HL-60/S4 treated with phorbol 12-myristate 13-acetate at 8.2 ng/mL for 4 days and 3 days (cell line): ENCODE measurements around the gene SH3RF1.

ENCODE experiments used
- in situ Hi-C: fragments of 300-500 bp; cut with MboI; formaldehyde crosslinking; loops from 2 replicates; pipeline ENCODE4 v1.15.0; 2022; ENCODE audit warnings: low sequenced_read_pairs

SH3RF1 gene

DNA sequence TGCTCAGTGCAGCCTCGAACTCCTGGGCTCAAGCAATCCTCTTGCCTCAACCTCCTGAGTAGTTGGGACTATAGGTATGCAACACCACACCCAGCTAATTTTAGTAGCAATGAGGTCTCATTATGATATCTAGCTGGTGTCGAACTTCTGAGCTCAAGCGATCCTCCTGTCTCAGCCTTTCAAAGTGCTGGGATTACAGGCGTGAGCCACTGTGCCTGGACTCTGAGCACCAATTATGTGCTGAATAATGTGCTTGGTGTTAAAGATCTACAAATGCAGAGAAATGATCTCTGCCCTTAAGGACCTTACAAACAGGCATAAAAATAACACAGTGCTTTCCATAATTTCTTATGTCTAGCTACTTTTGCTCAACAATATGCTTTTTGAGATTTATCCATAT, 131.7 kb downstream of the SH3RF1 start:
- in situ Hi-C loops, result no loop called here

DNA sequence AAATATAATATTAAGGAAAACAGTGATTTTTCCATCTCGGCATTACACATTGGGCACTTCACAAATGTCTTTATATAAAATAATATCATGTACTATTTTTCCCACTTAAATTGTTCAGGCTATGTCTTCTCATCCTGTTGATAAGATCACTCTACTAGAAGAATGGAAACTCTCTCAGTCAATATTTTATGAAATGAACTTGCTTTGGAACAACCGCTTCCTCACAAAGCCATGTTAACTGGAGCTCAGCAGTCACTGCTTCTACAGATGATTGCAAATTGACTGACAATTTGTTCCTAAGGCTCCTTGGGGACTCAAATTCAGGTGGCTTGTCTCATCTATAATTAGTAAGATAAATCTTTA, 133.2 kb downstream of the SH3RF1 start:
- in situ Hi-C loops, result no loop called here

DNA sequence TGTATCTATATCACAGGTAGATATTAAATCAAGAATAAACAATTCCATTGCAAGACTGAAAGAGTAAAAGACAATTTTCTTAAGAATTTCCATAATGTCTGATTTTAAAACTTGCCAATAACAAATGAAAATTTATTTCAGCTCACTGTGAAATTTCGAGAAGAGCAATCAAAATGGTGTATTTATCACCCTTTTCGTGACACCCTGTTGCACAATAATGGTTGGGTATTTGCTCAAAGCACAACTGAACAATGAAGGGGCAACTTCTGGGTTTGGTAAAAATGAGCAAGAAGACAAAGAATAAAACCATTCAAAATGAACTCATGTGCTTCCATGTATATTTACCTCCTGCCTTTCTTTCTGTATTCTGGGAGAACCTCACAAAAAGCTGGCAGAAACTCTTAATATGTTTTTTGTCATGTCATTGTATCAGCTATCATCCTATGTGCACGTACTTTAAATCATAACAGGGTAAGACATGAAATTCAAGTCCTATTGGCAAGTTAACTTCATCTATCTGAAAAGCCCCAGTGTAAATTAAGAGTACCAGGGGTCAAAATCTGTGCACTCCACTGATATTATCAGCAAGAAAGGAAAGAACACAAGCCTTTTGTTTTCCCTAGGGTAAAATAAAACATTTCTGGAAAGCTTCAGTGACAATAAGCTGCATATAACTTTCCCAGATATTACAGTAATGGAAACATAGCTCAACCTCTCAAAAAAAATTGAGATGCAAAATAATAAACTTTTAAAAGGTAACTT, 133.8 kb downstream of the SH3RF1 start:
- in situ Hi-C loops, result no loop called here

DNA sequence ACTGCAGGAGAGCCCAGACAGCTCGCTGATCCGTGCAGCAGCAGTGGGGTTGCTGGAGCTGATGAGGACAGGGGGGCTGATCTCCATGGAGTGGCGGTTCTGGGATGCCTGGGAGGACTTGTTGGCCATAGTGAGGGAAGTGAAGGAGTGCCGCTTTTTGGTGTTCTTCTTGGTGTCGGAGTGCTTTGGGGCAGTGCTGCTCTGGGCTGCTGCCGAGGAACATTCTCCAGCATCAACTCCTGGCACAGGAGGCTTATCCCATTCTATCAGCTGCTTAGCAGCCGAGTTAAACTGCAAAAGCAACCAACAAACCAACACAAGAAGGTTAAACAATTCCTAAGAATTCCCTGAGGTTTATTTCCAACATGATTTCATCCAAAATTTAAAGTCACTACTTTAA, 134.4 kb downstream of the SH3RF1 start:
- in situ Hi-C loops, result no loop called here

GRCh38 chr4:169135776-169136175, 135.0 kb downstream of the SH3RF1 start:
- in situ Hi-C loops, result no loop called here

GRCh38 chr4:169133932-169134331, 136.8 kb downstream of the SH3RF1 start:
- in situ Hi-C loops, result no loop called here

DNA sequence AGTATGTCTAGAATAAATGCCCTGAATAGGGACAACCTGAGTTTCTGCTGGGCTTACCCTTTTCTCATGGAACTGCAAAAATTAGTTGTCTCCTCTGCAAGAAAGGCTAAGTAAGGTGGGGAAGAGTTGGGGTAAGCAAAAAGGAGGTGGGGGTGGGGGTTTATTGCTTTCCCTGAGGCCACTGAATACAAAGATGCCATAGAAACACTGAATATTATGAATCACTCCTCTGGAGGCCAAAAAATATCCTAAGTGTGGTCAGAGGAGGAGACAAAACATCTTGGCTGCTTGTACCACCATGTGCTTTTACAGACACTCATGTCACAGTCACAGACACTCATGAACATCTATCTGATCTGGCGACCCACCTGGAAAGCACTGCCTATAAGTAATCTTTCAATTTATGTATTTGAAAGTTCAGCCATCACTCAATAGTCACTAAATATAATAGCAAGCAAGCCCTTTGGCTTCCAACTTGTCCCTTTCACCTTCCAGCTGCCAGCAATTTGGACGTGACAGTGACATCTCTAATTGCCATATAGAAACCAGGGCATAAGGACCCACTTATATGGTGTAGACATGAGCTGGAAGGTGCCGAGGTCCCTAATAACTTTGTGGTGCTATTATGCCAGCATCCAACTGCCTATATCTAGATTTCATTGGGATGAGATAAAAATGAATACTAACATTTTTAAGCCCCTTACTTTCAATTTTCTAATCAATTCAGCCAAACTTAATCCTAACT, 138.0 kb downstream of the SH3RF1 start:
- in situ Hi-C loops, result no loop called here

DNA sequence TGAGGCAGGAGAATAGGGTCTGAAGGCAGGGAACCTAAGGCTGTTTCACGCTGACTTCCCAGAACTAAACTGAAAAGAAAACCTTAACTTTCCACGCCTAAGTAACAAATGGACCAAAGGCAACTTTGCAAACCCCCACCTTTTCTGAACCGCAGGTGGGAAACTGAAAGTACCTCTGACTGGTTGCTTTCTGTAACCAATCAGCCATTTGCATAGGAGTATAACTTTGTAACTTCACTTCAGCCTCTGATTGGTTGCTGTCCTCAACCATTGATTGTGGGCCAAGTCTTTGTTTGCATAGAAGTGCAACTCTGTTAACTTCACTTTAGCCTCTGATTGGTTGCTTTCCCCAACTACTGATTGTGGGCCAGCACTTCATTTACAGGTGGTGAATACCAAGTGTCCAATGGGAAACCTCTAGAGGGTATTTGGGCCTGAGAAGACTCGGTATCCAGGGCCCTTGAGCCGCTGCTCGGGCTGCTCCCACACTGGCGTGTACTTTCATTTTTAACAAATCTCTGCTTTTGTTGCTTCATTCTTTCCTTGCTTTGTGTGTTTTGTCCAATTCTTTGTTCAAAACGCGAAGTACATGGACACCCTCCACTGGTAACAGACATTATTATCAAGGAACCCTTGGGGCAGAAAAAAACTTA, 139.1 kb downstream of the SH3RF1 start:
- in situ Hi-C loops, result no loop called here

DNA sequence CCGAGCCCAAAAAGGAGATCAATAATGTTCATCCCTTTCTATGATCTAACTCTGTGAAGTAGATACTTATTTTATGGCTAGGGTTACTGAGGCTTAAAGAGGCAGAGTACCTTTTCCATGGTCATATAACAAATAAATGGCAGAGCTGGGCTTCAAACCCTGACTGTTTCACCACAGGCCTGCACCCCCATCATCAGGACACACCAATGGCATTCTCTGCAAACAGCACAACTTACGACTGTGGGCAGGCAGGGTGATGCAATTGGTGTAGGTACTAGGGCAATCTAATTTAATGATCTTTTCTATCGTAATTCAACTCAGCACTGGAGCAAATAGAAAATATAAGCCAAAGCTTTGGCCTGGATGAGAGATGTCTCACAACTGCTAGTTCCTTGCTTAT, 141.9 kb downstream of the SH3RF1 start:
- in situ Hi-C loops, result no loop called here

DNA sequence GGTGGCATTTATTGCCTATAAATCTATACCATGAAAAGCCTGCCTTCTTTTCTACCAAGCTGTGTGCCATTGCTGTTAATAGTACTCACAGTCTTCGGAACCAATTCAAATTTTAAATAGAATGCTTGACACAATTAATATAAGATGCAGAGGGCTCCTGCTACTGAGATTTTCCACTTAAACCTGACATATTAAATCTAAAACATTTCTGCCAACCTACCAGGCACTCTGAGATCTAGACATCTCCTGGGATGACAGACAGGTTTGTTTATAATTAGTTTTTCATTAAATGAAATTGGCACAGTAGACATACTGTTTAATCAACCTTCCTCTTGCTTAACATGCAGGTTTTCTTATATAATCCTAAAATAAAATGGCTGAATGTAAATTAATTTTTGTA, 143.4 kb downstream of the SH3RF1 start:
- in situ Hi-C loops, result no loop called here

- in situ Hi-C loops, result no loop called here
These were observed 146.1 kb downstream of the SH3RF1 start for GRCh38 chr4:169124661-169125060.

DNA sequence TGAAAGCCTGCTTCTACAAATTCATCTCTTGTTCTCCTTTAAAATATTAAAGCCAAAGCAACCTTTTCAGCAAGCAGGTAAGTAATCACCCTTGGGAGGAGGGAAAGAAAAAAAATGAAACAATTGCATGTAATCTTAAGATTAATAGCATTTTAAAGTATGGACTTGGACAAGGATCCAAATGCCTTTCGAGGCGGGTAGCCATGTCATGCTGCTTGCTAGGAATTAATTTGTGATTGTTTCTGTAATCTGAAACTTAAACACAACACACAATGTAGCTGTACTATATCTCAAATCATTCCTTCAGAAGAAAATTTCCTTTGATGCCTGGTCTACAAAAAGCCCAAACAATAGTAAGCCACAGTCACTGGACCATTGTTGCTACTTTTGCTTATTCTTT, 148.3 kb downstream of the SH3RF1 start:
- in situ Hi-C loops, result no loop called here

- in situ Hi-C loops, result no loop called here
These were observed 148.8 kb downstream of the SH3RF1 start for GRCh38 chr4:169121861-169122382.

DNA sequence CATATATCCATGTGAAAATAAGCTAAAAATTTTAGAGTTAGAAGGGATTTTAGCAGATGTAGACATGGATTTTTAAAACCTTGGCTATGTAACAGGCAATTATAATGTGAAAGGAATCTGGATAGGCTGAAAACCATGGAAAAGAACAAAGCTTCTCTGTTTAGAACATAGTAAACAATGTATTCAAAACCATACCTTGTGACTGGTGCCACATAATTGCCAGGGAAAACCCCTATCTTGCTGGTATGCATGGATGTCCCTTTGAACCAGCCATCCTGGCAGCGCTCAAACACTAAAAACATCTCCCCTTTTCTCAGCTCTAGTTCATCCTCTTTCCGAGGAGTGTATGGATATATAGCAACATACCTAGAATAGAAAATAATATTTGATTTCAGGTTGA, 150.1 kb downstream of the SH3RF1 start:
- in situ Hi-C loops, result no loop called here

DNA sequence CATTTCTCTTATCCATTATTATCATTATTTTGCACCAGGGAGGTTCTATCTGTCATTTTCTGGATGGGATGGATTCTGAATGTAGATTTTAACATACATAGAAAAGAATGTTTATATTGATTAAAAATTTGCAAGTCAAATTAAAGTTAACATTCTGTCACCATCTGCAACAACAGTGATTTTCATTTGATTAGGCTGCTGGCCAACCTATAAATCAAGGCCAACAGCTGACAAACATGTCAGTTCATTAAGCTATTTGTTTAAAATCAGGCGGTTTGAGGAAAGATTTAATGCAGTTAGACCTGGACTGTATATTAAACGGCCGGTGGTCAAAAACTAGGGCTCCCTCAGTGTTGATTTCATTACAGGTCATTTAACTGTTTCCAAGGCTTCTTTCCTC, 151.2 kb downstream of the SH3RF1 start:
- in situ Hi-C loops, result no loop called here

- in situ Hi-C loops, result no loop called here
These were observed 153.1 kb downstream of the SH3RF1 start for GRCh38 chr4:169117591-169118081.

DNA sequence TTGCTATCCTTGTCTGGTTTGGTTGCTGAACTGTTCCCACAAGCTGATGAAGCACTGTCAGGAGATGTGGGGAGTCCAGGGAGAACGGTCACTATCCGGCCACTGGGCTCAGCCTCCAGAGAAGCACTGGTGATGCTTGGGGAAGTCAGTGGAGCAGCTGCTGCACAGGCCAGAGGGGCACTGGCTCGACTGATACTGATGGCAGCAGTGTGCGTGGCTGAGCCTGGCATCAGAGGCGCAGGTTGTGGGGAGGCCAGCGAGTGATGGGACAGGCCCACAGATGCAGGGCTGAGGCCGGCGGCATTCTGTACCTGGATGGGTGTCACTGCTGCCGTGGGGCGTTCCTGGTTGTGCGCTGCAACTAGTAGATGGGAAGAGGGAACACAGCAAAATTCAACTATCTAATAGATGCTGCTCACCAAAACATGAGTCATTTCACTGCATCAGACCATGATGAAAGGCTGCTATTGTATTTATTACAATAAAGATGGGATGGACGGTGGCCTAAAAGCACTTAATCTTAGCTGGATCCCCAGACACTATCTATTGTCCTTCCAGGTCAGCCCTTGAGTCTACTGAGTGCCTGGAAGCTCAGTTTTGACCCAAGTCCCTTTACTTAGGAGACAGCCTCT, 154.4 kb downstream of the SH3RF1 start:
- in situ Hi-C loops, result no loop called here

- in situ Hi-C loops, result no loop called here
These were observed 154.9 kb downstream of the SH3RF1 start for GRCh38 chr4:169115897-169116254.

DNA sequence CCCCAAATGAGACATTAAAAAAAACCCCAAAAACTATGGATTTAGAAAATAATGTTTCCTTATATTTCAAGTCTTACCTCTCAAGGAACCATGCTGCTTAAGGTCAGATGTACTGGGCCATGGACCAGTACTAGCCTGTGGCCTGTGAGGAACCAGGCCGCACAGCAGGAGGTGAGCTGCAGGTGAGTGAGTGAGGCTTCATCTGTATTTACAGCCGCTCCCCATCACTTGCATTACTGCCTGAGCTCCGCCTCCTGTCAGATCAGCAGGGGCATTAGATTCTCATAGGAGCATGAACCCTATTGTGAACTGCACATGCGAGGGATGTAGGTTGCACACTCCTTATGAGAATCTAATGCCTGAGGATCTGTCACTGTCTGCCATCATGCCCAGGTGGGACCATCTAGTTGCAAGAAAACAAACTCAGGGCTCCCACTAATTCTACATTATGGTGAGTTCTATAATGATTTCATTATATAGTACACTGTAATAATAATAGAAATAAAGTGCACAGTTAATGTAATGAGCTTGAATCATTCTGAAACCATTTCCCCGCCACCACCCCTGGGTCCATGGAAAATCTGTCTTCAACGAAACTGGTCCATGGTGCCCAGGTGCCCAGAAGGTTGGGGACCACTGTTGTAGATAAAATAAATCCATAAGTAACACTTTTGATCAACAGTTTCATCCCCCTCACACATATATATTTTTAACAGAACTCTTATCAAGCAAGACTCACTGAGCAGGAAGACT, 155.4 kb downstream of the SH3RF1 start:
- in situ Hi-C loops, result no loop called here

DNA sequence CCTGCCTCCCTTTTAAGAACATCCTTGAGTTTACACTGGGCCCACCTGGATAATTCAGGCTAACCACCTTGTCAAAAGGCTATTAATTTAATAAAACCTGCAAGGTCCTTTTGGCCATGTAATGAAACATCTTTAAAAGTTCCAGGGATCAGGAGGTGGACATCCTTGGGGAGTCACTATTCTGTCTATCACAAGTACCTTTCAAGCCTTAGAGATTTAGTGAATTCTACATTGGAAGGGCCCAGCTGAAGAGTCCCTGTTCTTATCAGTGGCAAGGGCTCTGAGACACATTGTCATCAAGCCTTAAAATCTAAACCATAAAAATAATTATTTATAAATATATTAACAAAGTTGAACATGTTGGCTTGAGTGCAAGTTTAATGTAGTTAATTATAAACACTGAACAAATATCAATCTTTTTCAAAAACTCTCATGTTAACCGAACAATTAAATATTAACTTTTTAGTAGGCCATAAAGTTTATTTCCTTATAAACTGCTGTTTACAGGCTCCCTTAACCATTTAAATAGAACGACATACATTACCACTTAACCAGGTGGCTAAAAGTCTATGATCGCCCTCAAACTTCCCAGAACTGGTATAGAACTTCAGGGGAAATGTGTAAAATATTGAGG, 156.3 kb downstream of the SH3RF1 start:
- in situ Hi-C loops, result no loop called here
